Embryonic facial prominence (tissue), 1 donor: ENCODE measurements around the gene ZNF512.
A peak's percentile ranks its signal among the peaks of the same experiment; 100 is the strongest.
"Not testable (repeated sequence)": the region's sequence is repeated elsewhere in the genome, so short reads cannot be mapped to it uniquely, and the experiment has no call there.

Source experiments
- DNase-seq: peaks from one replicate; pipeline ENCODE4 v3.0.0-alpha.2; 2016; ENCODE audit errors: extremely low spot score

The ZNF512 gene

DNA sequence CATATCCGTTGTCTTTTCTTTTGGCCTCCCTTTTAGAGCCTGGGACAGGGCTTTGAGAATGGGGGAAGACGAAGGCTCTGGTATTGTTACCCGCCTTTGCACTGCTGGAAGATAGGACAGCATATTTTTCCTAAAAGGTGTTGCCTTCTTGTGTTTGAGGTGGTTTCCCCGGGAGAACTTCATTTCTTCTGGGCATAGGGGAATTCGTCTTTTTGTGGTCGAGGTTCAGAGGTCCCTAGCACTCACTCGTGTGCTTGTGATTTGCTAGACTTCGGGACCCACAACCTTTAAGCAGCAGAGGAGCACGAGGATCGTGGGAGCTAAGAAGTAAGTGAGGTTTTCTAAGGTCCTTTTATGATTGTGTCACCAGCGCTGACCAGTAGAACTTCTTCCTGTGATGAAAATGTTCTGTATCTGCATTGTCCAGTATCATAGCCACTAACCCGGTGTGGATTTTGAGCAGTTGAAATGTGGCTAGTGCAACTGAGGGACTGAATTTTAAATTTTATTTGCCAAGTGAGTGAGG, 611 bp downstream of the ZNF512 start:
- no peak for DNase-seq

DNA sequence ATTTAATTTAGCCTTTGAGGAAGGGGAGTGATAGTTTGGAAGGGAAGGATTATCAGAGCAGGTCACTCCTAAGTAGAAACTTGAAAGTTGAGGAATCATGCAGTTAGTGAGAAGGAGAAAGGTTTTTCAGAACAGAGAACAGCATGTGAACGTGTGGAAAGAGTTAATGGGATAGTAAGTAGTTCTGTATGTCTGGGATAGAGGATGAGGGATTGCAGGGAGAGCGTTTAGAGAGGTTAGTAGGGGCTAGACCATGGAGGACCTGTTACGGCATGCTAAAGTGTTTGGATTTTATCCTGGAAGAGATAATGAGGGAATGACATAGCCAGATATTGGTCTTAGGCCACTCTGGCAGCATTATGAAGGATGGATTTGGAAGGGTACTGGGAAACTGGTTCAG, 1.8 kb downstream of the ZNF512 start:
- DNase-seq, result no peak

GRCh38 chr2:27587025-27587424, 4.2 kb downstream of the ZNF512 start:
- DNase-seq, result no peak

- DNase-seq, result no peak
These were observed 5.5 kb downstream of the ZNF512 start for GRCh38 chr2:27588308-27588707.

DNA sequence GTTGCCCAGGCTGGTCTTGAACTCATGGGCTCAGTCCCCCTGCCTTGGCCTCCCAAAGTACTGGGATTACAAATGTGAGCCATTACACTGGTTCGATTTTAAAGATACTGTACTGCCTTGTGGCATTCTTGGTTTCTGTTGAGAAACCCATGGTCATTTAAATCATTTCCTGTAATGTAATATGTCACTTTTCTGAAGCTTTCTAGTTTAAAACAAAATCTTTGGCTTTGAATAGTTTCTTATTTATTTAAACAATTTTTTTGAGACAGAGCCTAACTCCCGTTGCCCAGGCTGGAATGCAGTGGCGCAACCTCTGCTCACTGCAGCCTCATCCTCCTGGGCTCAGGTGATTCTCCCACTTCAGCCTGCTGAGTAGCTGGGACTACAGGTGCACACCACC, 8.9 kb downstream of the ZNF512 start:
- no peak for DNase-seq

- DNase-seq, result no peak
These were observed 10.4 kb downstream of the ZNF512 start for GRCh38 chr2:27593240-27593639.

DNA sequence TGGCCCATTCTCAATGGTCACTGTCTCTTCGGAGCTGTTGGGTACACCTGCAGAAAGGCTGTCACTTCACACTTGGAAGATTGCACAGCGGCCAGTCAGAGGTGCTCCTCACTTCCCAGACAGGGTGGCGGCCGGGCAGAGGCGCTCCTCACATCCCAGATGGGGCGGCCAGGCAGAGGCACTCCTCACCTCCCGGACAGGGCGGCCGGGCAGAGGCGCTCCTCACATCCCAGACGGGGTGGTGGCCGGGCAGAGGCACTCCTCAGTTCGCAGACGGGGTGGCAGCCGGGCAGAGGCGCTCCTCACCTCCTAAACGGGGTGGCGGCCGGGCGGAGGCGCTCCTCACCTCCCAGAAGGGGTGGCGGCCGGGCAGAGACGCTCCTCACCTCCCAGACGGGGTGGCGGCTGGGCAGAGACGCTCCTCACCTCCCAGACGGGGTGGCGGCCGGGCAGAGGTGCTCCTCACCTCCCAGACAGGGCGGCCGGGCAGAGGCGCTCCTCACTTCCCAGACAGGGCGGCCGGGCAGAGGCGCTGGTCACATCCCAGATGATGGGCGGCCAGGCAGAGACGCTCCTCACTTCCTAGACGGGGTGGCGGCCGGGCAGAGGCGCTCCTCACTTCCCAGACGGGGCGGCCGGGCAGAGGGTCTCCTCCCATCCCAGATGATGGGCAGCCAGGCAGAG, 11.3 kb downstream of the ZNF512 start:
- DNase-seq, result not testable (repeated sequence)

- DNase-seq, result not testable (repeated sequence)
These were observed 12.6 kb downstream of the ZNF512 start for GRCh38 chr2:27595412-27595811.

- DNase-seq, result no peak
These were observed 13.8 kb downstream of the ZNF512 start for GRCh38 chr2:27596627-27597026.

DNA sequence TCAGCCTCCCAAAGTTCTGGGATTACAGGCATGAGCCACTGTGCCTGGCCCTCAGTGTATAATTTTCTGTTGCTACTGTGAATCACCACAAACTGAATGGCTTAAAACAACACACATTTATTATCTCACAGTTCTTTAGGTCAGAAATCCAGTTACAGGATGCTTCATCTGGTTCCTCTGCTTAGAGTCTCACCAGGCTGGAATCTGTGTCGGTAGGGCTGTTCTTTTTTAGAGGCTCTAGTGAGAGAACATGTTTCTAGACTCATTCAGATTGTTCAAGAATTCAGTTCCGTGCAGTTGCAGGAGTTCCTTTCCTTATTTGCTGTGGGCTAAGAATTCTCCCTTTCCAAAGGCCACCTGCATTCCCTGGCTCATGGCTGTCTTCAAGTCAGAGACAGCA, 23.8 kb downstream of the ZNF512 start:
- DNase-seq, result no peak

GRCh38 chr2:27613985-27614384, 31.1 kb downstream of the ZNF512 start:
- DNase-seq, result no peak

GRCh38 chr2:27615316-27615715, 32.5 kb downstream of the ZNF512 start:
- DNase-seq, result no peak

DNA sequence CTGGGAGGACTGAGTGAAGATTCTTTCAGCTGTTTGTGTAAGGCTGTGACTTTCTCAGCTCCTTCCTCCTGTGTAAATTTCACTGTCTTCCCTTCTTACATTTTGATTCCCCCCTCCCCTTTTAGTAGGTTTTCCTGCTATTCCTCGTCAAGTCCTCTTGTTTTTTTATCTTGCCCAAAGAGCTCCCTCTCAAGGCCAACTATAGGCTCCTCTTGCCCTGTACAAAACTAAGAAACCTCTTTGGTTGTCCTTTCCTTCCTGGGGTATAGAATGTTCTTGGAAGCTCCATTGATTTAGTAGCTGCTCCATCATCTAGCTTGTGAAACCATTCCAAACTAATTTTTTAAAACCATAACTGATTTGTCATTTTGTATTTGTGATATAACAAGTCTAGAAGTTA, 38.7 kb downstream of the ZNF512 start:
- DNase-seq, result no peak

DNA sequence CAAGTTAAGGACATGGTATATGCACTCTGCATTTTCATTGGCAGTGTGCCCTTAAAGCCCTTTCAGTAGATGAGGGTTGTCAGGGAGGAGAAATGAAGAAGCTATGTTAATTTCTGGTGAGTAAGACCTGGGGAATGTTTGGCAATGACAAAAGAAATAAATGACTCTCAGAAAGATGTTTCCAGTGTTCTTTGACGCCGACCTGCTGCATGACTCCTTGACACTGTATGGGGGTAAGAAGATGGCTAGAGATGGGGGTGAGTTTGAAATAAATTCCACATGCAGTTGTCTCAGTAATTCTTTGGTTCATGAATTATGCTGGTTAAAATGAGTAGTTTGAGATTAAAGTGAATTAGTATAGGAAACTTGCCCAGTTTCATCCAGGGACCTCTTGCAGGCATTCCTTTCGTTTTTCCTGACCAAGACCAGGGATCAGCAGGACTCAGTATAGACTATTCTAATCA, 40.1 kb downstream of the ZNF512 start:
- DNase-seq, result no peak

GRCh38 chr2:27624943-27625342, 42.1 kb downstream of the ZNF512 start:
- no peak for DNase-seq

DNA sequence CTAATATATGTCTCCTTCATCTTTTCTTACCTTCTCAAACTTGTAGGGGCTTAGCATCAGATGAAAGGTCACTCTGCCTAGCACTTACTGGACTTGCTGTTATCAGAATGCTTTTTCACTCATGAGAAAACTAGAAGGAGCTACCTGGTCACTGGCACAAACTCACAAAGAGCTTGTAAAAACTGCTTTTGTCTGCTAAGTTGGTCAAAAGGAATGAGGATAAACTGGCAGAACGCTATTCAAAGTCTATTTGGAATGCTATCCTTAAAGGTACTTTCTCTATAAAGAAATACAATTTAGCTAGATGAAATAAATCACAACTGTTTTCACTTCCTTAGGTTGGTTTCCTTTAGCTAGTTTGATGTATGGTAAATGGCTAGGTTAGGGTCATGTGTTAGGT, 43.5 kb downstream of the ZNF512 start:
- not testable (repeated sequence) for DNase-seq

DNA sequence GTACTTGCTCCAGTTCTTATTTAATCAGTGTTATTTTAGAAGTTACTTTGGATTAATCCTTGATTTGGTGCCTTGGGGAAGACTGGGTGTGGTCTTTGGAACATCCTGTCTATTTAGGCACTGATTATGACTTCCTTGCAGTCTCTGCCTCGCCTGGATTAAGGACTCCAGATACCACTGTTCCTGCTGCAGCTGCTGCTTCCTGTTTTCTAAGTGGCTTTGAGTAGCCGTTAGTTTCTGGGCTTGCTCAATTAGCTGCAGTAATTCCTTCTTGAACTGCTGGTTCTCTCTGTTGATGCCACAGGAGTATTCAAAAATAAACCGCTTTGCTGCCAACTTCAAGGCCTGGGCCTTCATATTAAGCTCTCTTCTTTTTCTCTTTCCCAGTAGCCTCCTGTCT, 44.1 kb downstream of the ZNF512 start:
- DNase-seq, result not testable (repeated sequence)

GRCh38 chr2:27627963-27628766, 45.3 kb downstream of the ZNF512 start:
- peak; percentile 7 for DNase-seq

GRCh38 chr2:27628767-27629709, 46.2 kb downstream of the ZNF512 start, which contains the start of the genes CCDC121 and GPN1:
Gene CCDC121 (minus strand): TSS chr2:27629012. CDS start chr2:27627799, 1,213 bp downstream.
Gene GPN1 (plus strand): TSS chr2:27629050. CDS start chr2:27629059, 9 bp downstream.
- peak; percentile 66 for DNase-seq

- DNase-seq, result not testable (repeated sequence)
These were observed 47.4 kb downstream of the ZNF512 start for GRCh38 chr2:27630257-27630656.

DNA sequence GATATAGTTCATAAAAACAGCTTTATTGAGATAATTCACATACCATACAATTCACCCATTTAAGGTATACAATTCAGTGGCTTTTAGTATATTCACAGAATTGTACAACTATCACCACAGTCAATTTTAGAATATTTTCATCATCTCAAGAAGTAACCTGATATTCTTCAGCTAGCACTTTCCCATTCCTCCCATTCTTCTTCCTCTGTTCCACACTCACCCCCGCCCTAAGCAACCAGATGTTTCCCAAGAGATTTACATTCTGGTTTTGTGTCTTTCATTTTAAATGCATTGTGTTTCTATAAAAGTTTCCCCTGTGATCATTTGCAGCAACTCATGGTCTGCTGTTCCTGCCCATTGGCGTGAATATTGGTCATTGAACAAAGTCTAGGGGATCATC, 51.4 kb downstream of the ZNF512 start:
- no peak for DNase-seq

DNA sequence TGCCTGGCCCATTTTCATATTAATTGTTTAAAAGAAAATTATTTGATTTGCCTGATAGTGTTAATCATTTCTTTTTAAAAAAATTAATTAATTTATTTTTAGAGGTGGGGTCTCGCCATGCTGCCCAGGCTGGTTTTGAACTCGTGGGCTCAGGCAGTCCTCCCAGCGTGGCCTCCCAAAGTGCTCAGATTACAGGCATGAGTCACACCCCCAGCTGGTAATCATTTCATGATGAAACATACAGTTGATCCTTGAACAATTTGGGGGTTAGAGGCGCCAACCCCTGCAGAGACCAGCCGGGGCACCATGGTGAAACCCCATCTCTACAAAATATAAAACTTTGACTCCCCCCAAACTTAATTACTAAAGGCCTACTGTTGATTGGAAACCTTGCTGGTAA, 53.9 kb downstream of the ZNF512 start:
- DNase-seq, result no peak
